HG02973 (cell line): ENCODE results near the gene TMPRSS11B.
"Not testable (repeated sequence)": the region's sequence is repeated elsewhere in the genome, so short reads cannot be mapped to it uniquely, and the experiment has no call there.

Source experiments
- ATAC-seq: cut with Tn5 transposase; IDR thresholded peaks from one replicate; pipeline ENCODE4 v1.9.1; 2021; ENCODE audit warnings: moderate library complexity; ENCODE audit not compliant: unreplicated experiment

The TMPRSS11B gene, protein sequence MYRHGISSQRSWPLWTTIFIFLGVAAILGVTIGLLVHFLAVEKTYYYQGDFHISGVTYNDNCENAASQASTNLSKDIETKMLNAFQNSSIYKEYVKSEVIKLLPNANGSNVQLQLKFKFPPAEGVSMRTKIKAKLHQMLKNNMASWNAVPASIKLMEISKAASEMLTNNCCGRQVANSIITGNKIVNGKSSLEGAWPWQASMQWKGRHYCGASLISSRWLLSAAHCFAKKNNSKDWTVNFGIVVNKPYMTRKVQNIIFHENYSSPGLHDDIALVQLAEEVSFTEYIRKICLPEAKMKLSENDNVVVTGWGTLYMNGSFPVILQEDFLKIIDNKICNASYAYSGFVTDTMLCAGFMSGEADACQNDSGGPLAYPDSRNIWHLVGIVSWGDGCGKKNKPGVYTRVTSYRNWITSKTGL

DNA sequence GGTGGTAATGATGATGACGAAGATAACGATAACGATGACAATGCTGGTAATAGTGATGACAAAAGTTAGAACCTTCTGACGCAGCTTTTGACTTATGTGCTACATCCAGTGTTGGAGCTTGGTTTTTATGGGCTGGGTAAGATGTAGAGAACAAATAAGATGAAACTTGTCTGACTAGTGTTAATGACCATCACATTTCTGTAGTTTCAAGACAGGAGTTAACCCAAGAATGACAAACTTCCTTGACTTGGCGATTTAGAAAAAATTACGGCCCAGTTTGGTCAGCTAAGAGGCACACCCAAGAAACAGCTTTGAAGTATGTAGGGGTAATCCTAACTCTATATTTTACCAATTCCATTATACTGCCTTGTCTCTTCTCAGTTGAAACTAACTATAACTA lies at the start of gene TMPRSS11B:
Gene TMPRSS11B (minus strand): TSS at position 101 of the 400 bp plus-strand sequence. CDS start 136 bp downstream, outside the sequence.
- ATAC-seq: no peak

DNA sequence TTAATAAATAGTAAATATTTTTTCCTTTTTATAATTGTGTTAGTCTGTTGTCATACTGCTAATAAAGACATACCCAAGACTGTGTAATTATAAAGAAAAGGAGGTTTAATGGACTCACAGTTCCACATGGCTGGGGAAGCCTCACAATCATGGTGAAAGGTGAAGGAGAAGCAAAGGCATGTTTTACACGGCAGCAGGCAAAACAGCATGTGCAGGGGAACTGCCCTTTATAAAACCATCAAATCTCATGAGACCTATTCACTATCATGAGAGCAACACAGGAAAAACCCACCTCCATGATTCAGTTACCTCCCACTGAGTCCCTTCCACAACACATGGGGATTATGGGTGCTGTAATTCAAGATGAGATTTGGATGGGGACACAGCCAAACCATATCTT lies 45.8 kb upstream of the TMPRSS11B start:
- no peak for ATAC-seq

DNA sequence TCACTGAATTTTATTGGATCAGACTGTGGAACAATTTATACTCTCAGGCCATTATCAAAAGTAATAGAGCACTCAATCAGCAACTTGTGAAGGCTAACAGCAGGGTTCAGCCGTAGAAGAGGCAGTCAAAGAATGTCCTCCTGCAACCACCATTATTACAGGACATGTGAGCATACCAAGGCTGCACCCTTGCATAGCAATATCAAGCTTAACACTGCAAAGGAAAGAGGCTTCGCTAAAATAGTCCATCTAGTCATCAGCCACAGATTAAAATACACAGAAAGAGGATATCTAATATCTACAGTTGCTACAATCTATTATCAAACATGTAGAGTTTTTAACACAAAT lies 42.9 kb upstream of the TMPRSS11B start:
- ATAC-seq: no peak

DNA sequence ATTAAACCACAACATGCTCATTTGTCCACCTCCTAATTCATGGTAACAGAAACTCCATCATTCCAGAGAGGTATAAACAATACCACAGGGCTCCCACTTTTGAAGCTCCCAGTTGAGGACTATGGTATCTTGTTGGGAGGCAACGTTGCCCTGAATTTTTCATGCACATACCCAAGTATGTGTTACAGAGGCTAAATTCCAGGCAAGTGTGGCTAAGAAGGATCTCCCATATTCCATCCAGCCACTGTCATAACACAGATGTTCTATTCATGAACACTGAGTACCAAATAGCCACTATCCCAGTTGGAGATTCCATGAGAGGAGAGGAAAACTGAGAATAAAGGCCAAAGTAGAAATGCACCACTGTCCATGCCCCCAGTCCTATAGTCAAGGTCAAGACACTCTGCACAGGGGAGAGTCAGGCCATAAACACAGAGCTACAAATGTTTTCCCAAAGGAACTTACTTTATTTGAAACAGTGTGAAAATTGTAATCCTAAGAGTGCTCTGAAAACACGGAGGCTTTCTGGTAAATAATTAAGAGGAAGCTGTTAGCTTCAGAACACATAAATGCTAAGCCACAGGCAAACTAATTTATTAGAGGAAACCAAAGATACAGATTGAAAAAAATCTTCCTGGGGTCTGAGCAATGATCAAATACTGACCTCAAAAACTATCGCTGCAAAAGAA lies 42.4 kb upstream of the TMPRSS11B start:
- ATAC-seq: no peak

DNA sequence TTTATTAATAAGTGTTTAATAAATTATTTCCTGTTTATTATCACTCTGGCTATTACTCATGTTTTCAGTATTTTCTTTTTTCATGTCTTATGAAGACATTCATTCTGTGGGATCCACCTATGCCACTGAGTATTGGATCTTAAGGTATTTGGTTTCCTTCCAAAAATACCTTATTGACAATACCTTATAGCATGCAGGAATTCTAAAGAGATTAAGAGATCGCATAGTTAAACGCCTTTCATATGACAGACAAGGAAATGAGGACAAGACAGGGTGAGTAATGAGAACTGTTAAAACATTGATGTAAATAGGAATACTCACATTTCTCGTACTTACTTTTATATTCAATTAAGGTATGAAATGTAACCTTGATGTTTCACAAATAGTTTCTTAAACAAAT lies 38.2 kb upstream of the TMPRSS11B start:
- no peak for ATAC-seq

DNA sequence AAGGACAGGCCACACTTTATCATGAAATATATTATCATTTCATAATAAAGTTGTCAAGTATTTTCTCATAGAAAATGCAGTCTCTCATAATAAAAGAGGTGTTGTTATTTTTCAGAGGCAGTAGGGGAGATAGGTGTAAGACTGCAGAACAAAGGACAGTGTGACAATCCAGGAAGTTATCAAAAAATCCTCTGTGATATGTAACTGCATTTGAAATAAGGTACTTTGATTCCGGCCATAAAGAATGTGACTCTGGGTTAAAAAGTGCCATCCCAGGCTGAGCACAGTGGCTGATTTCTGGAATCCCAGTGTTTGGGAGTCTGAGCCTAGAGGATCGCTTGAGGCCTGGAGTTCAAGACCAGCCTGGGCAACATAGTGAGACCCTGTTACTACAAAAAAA lies 37.6 kb upstream of the TMPRSS11B start:
- ATAC-seq: no peak

DNA sequence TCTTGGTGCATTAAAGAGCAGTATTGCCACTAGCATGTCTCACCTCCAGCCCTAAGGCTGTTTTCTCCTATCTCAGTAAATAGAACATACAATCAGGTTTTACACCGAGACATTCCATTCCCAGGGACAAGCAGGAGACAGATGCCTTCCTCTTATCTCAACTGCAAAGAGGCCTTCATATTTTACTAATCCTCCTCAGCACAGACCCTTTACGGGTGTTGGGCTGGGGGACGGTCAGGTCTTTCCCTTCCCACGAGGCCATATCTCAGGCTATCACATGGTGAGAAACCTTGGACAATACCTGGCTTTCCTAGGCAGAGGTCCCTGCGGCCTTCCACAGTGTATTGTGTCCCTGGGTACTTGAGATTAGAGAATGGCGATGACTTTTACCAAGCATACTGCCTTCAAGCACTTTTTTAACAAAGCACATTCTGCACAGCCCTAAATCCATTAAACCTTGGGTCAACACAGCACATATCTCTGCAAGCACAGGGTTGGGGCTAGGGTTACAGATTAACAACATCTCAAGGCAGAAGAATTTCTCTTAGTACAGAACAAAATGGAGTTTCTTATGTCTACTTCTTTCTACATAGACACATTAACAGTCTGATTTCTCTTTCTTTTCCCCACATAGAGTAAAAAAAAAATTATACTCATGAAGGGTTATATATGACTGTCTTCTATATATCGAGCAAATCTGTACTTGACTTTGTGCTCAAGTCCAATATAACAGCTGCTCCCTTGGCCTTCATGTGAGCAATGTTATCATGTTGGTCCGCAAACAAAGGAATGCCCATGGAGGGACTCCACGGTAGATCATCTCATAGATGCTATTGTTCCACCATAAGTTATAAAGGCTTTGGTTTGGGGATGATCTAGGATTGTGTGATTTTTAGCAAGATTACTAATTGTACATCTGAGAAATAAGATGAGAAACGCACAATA lies 36.6 kb upstream of the TMPRSS11B start:
- ATAC-seq: not testable (repeated sequence)

DNA sequence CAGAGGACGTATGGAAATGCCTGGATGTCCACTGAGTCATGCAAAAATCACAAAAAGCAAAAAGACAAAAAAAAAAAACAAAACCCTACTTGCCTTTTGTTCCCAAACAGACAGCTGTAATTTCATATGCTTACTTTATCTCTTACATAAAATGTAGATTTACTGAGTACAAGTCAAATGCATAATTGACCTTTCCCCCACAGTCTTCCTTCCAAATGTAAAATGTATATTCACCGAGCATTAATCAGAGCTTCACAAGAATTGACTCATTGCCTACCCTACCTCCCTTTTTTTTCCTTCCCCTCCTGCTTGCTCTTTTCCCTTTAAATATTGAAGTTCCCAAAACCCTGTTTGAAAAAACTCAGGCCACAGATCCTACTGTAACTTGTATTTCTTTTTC lies 32.5 kb upstream of the TMPRSS11B start:
- no peak for ATAC-seq

DNA sequence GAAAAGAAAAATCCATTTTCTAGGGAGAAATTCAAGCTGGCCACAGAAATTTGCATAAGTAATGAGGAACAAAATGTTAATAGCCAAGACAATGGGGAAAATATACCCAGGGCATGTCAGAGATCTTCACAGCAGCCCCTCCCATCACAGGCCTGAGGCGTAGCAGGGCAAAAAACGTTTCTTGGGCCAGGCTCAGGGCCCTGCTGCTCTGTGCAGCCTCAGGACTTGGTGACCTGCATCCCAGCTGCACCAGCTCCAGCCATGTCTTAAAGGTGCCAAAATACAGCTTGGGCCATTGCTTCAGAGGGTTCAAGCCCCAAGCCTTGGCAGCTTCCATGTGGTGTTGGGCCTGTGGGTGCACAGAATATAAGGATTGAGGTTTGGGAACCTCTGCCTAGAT lies 32.1 kb upstream of the TMPRSS11B start:
- ATAC-seq: no peak

DNA sequence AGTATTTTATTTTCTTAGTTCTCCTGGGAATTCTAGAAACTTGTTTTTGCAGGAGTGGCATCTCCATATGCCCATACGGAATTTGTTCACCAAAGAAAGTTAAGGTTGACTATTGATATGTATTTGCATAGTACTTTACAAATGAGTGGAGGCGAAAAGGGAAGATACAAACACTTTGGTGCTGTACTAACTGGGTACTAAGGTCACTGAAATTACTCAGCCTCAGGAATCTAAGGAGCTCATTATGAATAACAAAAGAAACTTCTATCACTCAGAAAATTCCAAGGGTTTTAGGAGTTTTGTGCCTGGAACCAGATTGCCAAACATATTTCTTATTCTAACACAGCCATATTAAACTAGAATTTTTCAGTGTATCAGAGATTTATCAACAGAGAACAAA lies 27.4 kb upstream of the TMPRSS11B start:
- peak; percentile 59 for ATAC-seq

DNA sequence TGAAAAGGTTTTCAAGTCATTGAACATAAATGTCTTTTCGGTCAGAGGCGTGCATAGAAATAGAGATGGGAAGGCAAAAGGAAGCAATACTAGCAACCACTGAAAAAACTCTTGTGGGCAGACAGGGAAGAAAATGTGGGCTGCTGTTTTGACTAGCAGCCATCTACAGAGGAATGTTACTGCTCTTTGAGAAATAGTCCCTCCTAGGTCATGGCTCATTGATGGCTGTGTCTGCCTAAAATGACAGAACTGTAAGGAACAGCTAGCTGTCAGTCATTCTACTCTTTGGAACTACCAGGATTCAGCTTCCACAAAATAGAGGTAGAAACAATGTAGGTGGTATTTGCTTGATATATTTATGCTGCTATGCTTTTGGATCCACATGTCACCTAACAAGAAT lies 26.9 kb upstream of the TMPRSS11B start:
- ATAC-seq: peak; percentile 61

DNA sequence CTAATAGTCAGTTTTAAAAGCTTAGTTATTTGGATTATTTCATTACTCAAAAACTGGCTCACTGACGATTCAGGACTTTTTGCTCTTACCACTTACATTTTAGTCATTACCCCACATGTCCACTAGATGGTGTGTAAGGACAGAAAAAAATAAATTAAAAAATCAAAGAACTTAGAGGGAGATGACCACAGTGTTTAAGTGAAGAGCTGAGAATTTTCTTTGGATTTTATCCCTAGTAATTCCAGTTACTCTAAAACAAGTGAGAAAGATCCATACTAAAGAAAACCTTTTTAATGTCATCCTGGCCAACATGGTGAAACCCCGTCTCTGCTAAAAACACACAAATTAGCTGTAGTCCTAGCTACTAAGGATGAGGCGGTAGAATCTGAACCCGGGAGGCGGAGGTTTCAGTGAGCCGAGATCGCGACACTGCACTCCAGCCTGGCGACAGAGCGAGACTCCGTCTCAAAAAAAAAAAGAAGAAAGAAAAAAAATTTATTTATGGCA lies 26.4 kb upstream of the TMPRSS11B start:
- peak; percentile 61 for ATAC-seq

DNA sequence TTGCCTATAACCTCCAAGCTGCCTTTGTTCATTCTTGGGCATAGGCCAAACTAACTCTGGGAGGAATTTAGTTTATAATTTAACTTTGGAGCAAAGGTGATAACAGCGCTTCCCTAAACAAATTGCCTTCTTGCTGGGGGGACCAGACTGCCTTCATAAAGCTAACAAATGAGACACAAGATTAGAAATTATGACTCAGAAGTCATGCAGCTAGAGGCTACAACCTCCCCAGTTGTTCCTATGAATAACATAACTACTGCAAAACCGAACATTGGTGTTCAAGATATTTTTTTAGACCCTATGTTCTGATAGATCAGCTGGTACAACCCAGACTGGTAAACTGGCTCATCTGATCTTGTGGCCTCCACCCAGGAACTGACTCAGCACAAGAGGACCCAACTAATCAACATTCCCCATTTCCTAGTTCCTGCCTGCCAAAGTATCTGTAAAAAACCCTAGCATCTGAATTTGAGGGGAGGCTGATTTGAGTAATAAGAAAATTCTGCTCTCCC lies 22.0 kb upstream of the TMPRSS11B start:
- no peak for ATAC-seq

DNA sequence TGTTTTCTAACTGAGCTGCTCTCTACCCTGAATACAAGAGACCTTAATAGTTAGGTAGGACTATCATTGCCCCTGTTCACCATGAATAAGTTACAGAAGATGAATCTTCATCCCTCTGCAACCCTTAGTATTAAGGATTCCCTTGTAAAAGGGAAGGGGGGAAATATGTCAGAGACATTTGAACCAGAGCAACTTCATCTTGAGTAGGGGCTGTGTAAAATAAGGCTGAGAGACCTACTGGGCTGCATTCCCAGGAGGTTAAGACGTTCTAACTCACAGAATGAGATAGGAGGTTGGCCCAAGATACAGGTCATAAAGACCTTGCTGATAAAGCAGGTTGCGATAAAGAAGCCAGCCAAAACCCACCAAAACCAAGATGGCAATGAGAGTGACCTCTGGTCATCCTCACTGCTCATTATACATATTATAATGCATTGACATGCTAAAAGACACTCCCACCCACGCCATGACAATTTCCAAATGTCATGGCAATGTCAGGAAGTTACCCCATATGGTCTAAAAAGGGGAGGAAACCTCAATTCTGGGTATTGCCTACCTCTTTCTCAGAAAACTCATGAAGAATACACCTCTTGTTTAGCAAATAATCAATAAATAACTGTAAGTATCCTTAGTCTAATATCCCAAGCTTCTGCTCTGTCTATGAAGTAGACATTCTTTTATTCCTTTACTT lies 19.5 kb upstream of the TMPRSS11B start:
- no peak for ATAC-seq

DNA sequence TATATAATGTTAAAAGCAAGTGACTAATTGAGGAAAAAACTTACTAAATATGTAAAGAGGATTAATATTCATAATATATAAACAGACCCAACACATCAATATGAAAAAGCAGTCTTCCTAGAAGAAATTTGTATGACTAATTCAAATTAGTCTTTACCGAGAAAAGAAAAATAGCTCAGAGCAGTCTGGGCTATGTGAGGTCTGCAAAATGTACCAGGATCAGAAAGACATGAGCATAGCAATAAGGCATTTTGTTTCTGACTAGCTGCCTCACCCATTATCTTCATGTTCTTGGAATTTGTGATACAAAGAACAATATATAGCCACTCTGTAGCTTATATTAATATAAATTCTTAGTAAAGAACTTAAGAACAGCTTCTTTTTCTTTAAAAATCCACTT lies 13.7 kb upstream of the TMPRSS11B start:
- ATAC-seq: no peak

DNA sequence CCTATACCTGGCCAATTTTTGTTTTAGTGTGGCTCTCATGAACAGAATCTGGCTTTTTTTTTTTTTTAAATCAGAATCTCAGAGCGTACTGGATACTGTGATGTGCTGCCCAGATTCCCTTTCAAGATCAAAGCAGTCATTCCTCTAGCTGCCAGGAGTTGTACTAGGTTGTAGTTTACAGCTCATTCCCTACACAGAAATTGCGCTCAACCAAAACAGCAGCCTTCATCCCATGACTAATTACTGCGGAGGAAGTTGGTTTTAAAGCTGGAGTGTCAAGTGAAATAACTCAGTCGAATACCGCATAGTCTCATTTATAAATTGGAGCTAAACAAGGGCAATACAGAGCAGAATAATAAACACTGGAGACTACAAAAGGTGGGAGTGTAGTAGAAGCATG lies 12.2 kb upstream of the TMPRSS11B start:
- no peak for ATAC-seq

DNA sequence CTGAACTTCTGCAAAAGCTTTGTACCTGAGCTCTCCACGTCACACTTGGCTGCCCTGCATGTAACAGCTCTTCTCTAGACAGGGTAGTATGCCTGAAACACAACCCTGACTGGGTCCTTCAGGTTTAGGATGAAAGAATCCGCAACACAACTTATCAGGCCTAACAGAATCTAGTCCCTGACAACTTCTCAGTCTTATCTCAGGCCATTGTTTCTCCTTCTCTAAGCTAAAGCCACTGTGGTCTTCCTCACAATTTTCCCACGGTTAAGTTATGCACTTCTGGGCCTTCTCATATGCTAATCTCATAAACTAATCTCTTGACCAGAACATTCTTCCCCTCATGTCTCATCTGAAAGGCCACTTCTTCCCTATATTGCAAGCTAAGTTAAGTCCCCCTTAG lies 10.8 kb upstream of the TMPRSS11B start:
- ATAC-seq: no peak

DNA sequence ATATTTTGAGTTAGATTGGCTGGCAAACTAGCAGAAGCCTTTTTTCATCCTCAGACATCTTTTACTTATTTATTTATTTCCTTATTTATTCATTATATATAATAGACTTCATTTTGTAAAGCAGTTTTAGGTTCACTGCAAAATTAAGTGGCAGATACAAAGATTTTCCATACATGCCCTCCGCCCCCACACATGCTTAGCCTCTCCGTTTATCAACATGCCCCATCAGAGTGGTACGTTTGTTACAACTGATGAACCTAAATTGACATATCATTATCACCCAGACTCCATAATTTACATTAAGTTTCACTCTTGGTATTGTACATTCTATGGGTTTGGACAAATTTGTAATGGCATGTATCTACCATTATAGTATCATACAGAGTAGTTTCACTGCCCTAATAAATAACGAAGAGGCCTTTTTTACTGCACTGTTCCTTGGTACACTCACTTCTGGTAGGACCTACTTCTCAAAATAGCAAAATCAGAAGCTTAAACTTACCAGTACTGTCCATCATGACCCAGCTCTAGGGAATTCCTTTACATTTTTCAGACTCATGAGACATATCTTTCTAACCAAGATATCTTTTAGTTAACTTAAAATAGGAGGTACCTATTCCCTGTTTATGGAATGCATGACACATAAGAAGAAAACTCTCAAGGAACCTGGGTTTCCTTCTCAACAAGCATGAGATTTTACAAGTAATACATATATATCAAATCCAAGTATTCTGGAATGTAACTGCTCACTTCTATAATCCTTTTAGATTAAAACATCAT lies 4.8 kb upstream of the TMPRSS11B start:
- no peak for ATAC-seq

DNA sequence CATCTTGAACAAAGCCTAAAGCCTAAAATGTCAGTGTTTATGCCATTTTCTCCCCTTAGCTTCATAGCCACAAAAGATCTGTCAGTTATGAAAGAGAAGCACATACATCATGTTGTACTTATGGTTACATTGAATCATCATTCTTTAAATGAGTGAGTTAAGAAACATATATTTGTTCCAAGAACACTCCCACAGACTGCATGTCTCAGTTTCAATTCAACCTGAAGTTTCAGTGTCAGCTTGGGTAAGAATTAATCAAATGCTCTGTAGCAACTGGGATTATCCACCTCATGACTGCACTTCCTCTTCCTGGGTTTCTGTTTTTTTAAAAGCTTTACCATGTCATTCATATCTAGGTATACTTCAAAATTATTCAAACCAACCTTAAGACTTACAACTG lies 3.9 kb upstream of the TMPRSS11B start:
- peak; percentile 91 for ATAC-seq

DNA sequence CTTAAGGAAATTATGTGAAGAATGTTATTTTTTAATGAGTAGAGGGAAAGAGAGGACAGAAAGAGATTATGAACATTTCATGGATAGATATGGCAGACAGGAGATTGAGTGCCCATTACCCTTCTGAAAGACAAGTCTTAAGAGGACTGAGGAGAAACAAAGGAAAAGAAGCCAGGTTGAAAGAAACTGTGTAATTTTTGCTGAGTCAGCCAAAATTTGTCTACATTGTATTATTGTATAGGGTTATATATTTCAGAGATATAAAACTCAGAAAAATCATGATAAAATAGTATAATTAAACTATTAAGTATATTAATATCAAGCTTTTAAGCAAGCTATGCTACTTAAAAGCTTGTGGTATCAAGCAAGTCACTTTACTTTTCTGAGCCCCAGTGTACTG lies 4.9 kb downstream of the TMPRSS11B start:
- ATAC-seq: no peak
